C4-2B (cell line): ENCODE results near the gene FAM20C.
"Not testable (repeated sequence)": the region's sequence is repeated elsewhere in the genome, so short reads cannot be mapped to it uniquely, and the experiment has no call there.

Experiments
- H3K27ac ChIP-seq: fragments of 450-650 bp; 2 replicates; pipeline ENCODE4 v1.5.1; 2017
- ZFX ChIP-seq: fragments of 450-650 bp; IDR thresholded peaks from 2 replicates; pipeline ENCODE4 v1.6.1; 2017
- TF ChIP-seq, protein P1 (sequence below): fragments of 450-650 bp; conservative IDR thresholded peaks from 2 replicates; pipeline ENCODE4 v1.5.1; 2017; ENCODE audit warnings: mild to moderate bottlenecking

Gene FAM20C

DNA sequence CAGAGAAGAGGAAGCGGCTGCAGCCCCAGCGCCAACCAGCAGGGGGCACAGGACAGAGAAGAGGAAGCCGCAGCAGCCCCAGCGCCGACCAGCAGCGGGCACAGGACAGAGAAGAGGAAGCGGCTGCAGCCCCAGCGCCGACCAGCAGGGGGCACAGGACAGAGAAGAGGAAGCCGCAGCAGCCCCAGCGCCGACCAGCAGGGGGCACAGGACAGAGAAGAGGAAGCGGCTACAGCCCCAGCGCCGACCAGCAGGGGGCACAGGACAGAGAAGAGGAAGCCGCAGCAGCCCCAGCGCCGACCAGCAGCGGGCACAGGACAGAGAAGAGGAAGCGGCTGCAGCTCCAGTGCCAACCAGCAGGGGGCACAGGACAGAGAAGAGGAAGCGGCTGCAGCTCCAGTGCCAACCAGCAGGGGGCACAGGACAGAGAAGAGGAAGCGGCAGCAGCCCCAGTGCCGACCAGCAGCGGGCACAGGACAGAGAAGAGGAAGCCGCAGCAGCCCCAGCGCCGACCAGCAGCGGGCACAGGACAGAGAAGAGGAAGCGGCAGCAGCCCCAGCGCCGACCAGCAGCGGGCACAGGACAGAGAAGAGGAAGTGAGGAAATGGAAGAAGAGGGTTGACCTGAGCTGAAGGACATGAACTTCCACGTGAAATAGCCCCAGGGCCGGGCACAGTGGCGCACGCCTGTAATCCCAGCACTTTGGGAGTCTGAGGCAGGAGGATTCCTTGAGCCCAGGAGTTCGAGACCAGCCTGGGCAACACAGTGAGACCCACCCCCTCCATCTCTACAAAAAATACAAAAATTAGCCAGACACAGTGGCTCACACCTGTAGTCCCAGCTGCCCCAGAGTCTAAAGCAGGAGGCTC lies 71.3 kb downstream of the FAM20C start:
- H3K27ac ChIP-seq: not testable (repeated sequence)
- TF ChIP-seq, protein P1, sequence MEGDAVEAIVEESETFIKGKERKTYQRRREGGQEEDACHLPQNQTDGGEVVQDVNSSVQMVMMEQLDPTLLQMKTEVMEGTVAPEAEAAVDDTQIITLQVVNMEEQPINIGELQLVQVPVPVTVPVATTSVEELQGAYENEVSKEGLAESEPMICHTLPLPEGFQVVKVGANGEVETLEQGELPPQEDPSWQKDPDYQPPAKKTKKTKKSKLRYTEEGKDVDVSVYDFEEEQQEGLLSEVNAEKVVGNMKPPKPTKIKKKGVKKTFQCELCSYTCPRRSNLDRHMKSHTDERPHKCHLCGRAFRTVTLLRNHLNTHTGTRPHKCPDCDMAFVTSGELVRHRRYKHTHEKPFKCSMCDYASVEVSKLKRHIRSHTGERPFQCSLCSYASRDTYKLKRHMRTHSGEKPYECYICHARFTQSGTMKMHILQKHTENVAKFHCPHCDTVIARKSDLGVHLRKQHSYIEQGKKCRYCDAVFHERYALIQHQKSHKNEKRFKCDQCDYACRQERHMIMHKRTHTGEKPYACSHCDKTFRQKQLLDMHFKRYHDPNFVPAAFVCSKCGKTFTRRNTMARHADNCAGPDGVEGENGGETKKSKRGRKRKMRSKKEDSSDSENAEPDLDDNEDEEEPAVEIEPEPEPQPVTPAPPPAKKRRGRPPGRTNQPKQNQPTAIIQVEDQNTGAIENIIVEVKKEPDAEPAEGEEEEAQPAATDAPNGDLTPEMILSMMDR: peak; percentile 21

- TF ChIP-seq ZFX: no peak
- TF ChIP-seq, protein P1: no peak
- H3K27ac ChIP-seq: no peak overlapping the region
These were observed 72.3 kb downstream of the FAM20C start for GRCh38 chr7:264541-265191.

- no peak overlapping the region for H3K27ac ChIP-seq
- TF ChIP-seq ZFX: no peak
- TF ChIP-seq, protein P1: no peak
These were observed 73.0 kb downstream of the FAM20C start for GRCh38 chr7:265192-265997.

- TF ChIP-seq ZFX: no peak
- TF ChIP-seq, protein P1: no peak
- no peak overlapping the region for H3K27ac ChIP-seq
These were observed 73.9 kb downstream of the FAM20C start for GRCh38 chr7:265998-266850.

DNA sequence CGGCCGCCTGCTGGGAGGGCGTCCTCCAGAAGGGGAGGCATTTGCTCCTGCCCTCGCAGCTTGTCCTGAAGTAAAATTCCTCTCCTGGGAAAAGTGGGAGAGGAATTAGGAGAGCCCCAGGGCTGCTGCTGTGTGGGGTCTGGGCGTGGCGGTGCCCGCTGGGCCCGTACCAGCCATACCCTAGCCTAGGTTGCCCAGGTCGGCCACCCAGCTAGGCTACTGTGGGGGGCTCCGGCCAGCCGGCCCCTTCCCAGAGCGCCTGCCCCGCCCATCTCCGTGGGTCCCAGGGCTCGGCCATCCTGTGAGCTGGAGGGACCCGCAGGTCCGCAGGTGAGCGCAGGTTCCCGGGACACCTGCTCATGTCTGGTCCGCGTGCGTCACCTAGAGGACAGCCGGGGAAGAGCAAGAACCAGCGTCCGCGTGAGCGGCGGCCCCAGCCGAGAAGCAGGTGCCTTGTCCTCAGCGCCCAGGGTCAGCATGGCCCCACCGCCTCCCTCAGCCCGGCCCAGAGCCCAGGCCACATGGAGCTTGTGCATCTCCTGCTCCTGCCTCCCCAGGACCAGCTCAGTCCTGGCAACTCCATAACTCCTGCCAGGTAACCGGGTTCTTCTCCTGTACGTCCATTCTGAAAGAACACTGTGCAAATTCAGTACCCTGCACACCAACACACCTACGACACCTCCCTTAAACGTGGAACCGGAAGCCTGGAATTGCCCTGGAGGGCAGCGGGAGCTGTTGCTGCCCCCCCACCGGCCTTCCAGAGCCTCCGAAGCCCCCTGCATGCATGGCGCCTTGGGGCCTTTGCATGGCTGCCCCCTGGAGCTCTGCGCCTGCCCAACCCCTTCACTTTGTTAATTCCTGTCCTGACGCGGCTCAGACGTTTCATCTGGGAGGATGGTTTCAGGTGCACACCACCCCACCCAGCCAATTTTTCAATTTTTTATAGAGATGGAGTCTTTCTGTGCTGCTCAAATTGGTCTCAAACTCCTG lies 74.8 kb downstream of the FAM20C start:
- TF ChIP-seq ZFX: no peak
- TF ChIP-seq, protein P1: peak; percentile 93
- no peak overlapping the region for H3K27ac ChIP-seq

GRCh38 chr7:268991-269390 lies 76.6 kb downstream of the FAM20C start:
- no peak overlapping the region for H3K27ac ChIP-seq
- TF ChIP-seq, protein P1: no peak
